ENCODE measurements around the gene CEACAM18.

The CEACAM18 gene

GRCh38 chr19:51530616-51531015 lies 52.3 kb downstream of the CEACAM18 start:
- no peak for DNase-seq

DNA sequence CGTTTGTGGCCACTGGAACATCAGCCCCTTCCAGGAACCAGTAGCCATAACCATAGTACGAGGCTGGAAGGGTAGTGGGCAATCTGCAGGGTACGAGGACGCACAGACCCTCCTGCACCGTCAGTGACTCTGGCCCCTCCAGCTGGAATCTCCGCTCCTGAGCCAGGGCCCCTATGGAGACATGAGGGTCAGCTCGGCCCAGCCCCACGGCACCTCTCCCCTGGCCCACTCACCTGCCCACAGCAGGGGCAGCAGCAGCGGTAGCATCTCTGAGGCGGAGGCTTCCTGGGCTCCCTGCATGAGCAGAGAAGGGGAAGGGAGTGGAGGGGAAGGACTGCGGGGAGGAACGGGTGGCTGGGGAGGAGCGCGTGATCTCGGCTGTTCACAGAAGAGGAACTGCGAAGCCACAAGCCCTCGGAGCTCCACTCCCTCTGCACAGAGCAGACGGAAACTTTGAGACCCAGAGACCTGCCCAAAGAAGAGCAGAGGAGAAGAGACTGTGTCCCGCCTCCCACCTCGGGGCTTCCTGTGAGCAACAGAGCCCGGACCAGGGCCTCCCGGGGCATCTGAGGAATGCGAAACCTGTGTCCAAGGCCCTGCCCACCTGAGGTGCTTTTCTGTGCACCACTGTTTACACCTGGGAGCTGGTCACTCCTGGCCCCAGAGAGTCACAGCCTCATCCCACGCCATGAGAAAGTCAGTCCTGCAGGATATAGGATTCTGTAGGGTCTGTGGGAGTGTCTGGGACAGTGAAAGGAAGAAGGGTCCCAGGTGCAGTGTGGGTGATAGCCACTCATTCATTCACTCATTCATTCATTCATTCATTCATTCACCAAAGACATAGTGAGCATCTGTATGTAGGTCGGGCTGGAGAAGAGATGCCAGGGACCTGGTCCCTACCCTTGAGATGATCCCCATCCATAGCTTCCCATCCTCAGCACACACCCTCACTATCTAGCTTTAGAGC lies 53.3 kb downstream of the CEACAM18 start, which contains the start of gene SIGLEC6:
SIGLEC6 (minus strand) TSS at position 322 of the 967 bp plus-strand sequence; CDS start at position 300, 22 bp downstream.
- peak in 26 of 51 donors; percentile 2 to 46 (median 18) for DNase-seq

DNA sequence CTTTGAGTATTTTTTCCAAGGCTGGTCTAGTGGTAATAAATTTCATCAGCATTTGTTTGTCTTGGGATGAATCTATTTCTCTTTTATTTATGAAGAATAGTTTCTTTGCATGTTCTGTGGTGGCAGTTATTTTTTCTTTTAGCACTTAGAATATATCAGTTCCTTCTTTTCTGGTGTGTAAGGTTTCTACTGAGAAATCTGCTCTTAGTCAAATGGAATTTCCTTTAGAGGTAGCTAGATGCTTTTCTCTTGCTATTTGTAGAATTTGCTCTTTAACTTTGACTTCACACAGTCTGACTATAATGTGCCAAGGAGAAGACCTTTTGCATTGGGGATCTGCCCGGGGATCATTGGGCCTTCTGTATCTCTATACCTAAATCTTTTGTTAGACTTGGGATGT lies 57.2 kb downstream of the CEACAM18 start:
- no peak for DNase-seq

DNA sequence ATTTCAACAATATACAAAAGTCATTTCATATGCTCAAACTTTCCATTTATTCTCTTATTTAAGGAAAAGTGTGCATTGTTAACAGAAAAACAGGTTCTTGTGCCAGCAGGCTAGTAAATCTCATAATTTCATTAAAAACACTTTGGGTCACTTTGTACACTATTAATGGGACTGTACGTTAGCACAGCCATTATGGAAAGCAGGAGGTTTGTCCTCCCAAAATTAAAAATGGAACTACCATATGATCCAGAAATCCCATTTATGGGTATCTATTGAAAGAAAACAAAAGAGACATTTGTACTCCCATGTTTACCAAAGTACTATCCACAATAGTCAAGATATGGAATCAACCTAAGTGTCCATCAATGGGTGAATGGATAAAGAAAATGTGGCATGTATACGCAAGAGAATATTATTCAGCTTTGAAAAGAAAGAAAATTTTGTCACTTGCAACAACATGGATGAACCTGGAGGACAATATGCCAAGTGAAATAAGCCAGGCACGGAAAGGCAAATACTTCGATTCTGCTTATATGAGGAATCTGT lies 61.6 kb downstream of the CEACAM18 start:
- DNase-seq = no peak

Measured in hypothalamus (tissue), 51 donors.